ENCODE data around the gene PGLYRP2. TPM values are rescaled to one million over a fixed set of nuclear protein-coding genes. Genes with fewer than 3 reads are reported as not detected.

Gene PGLYRP2
- total RNA-seq, 4 donors from 2014 or later, result 0.23 to 0.80 (median 0.37) TPM; not detected in 1

DNA sequence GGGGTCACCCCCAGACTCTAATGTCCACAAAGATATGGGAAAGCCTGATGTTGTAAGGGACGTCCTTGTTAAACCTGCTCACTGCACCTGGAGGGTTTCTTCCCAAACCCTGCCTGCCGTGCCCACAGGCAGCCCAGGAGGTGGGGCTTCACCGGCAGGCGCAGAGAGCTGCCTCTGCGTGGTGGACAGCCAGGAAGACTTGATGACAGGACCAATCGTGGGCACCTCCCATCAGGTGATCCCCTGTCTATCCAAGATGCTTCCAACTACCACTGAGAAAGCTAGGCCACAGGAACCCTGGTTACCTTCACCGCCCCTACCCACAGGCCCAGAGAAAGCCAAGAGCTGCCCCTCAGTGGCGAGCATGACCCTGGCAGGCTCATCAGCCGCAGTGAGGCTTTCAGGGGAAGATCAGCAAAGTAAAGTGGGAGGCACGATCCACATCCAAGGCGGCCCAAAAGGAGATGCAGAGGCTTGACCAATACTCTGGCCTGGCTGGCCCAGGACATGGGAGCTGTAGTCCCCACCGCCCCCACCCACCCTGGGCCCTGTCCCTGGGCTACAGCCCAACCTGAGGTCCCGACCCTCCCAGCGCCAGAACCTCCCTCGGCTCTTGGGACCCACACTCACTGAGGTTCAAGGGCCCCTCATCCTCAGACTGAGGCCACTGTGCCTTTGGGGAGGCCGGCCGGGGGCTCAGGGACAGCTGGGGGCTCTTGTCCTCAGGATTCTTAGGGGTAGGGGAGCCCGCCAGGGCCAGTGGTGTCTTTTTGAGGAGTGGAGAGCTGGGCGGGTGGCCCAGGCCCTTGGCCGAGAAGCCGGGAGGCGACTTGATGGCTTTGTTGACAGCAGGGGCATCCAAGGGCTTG, 50.1 kb downstream of the PGLYRP2 start:
- intact Hi-C loops (cut with DNase I; ENCODE audit: low total_unique reads), result no loop called here
- no peak for DNase-seq (ENCODE audit: low spot score in 2 of 2)
- 87 to 89% methylated on average over 15 of the region's 22 CpGs for WGBS, 2 donors
- no peak overlapping the region for H3K4me3 ChIP-seq (ENCODE audit: low read depth, poor library complexity, severe bottlenecking)
- TF ChIP-seq POLR2A (IDR thresholded peaks at IDR 0.05) (no peak), CTCF (IDR thresholded peaks at IDR 0.05) (no peak)

GRCh38 chr19:15427991-15428471, 51.3 kb downstream of the PGLYRP2 start:
- intact Hi-C loops (cut with DNase I; ENCODE audit: low total_unique reads), result no loop called here
- DNase-seq (ENCODE audit: low spot score in 2 of 2), result no peak
- no peak overlapping the region for H3K4me3 ChIP-seq (ENCODE audit: low read depth, poor library complexity, severe bottlenecking)
- TF ChIP-seq CTCF (IDR thresholded peaks at IDR 0.05), result no peak
- WGBS, 2 donors, result 87 to 95% methylated on average over 34 to 35 of the region's 35 CpGs

- no peak for DNase-seq (ENCODE audit: low spot score in 2 of 2)
- TF ChIP-seq CTCF (IDR thresholded peaks at IDR 0.05), result no peak
- TF ChIP-seq POLR2A (IDR thresholded peaks at IDR 0.05), result no peak
- 96 to 98% methylated on average over 23 to 25 of the region's 25 CpGs for WGBS, 2 donors
- no peak overlapping the region for H3K4me3 ChIP-seq (ENCODE audit: low read depth, poor library complexity, severe bottlenecking)
- intact Hi-C loops (cut with DNase I; ENCODE audit: low total_unique reads), result no loop called here
Measured at GRCh38 chr19:15427350-15427700, 52.0 kb downstream of the PGLYRP2 start.

GRCh38 chr19:15426485-15427349, 52.6 kb downstream of the PGLYRP2 start:
- intact Hi-C loops (cut with DNase I; ENCODE audit: low total_unique reads), result no loop called here
- TF ChIP-seq CTCF (IDR thresholded peaks at IDR 0.05), result no peak
- TF ChIP-seq POLR2A (IDR thresholded peaks at IDR 0.05), result no peak
- no peak for DNase-seq (ENCODE audit: low spot score in 2 of 2)
- 82 to 86% methylated on average over 14 to 16 of the region's 16 CpGs for WGBS, 2 donors
- H3K4me3 ChIP-seq (ENCODE audit: low read depth, poor library complexity, severe bottlenecking), result no peak overlapping the region

GRCh38 chr19:15425321-15425950, 53.9 kb downstream of the PGLYRP2 start:
- TF ChIP-seq POLR2A (IDR thresholded peaks at IDR 0.05), result no peak
- TF ChIP-seq CTCF (IDR thresholded peaks at IDR 0.05), result no peak
- intact Hi-C loops (cut with DNase I; ENCODE audit: low total_unique reads), result no loop called here
- 93 to 96% methylated on average over 34 to 36 of the region's 36 CpGs for WGBS, 2 donors
- DNase-seq (ENCODE audit: low spot score in 2 of 2), result no peak
- no peak overlapping the region for H3K4me3 ChIP-seq (ENCODE audit: low read depth, poor library complexity, severe bottlenecking)

Data from lower leg skin (tissue), 4 donors.